ENCODE data around the gene IL6ST.

Gene IL6ST

GRCh38 chr5:55888205-55888604 lies 106.6 kb downstream of the IL6ST start:
- DNase-seq = no peak

- no peak for DNase-seq
Measured at GRCh38 chr5:55885359-55885758, 109.4 kb downstream of the IL6ST start.

Measured in SHP77 (cell line).